Measurements from ENCODE around the gene IL15RA.
"Not testable (repeated sequence)": the region's sequence is repeated elsewhere in the genome, so short reads cannot be mapped to it uniquely, and the experiment has no call there.

DNA sequence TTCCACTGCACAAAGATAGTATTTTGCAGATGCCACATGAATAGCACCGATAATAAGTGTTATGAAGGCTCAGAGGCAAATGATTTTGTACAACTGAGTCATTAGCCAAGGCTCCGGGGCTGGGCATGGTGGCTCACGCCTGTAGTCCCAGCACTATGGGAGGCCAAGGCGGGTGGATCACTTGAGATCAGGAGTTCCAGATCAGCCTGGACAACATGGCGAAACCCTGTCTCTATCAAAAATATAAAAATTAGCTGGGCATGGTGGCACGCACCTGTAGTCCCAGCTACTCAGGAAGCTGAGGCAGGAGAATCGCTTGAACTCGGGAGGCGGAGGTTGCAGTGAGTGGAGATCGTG lies 30.9 kb downstream of the IL15RA start:
- TF ChIP-seq POLR2AphosphoS5 (IDR thresholded peaks at IDR 0.05; ENCODE audit: low read depth, low read length); POLR2A (IDR thresholded peaks at IDR 0.05; ENCODE audit: low read depth, low read length); TAF1 (IDR thresholded peaks at IDR 0.05; ENCODE audit: borderline replicate concordance, low read depth, low read length): not testable (repeated sequence)
